ENCODE results near the gene NUDT16. TPM values are rescaled to one million over a fixed set of nuclear protein-coding genes. Genes with fewer than 3 reads are reported as not detected.

Gene NUDT16
- total and polyA plus RNA-seq, 2 experiments from 2014 or later = 12.9 to 27.8 TPM

- DNase-seq (ENCODE audit: low read depth in 1 of 2, low spot score in 1 of 2) = peak; percentile 32 to 64
- no peak overlapping the region for H3K27ac ChIP-seq
Observed at GRCh38 chr3:131349946-131350347, 31.6 kb upstream of the NUDT16 start.

GRCh38 chr3:131350506-131350905 is 31.1 kb upstream of the NUDT16 start:
- no peak for TF ChIP-seq CTCF (IDR thresholded peaks at IDR 0.05; ENCODE audit: low read depth, low read length)
- Histone ChIP-seq H3K4me3 (no peak overlapping the region), H3K27me3 (no peaks in the 10 kb centered on the region), H3K36me3 (no peaks in the 10 kb centered on the region), H3K4me1 (ENCODE audit: low read depth) (peaks cover 35% of the 10 kb centered on the region), H3K27ac (no peak overlapping the region), H3K9me3 (ENCODE audit: low read depth) (no peaks in the 10 kb centered on the region)
- DNase-seq (ENCODE audit: low read depth in 1 of 2, low spot score in 1 of 2) = peak in 1 of 2 donors; percentile 39

More at GRCh38 chr3:131349946-131350347, 31.6 kb upstream of the NUDT16 start:
- Histone ChIP-seq H3K9me3 (ENCODE audit: low read depth) (no peaks in the 10 kb centered on the region), H3K36me3 (no peaks in the 10 kb centered on the region), H3K4me3 (no peak overlapping the region), H3K27me3 (no peaks in the 10 kb centered on the region), H3K4me1 (ENCODE audit: low read depth) (peaks cover 35% of the 10 kb centered on the region)
- no peak for TF ChIP-seq CTCF (IDR thresholded peaks at IDR 0.05; ENCODE audit: low read depth, low read length)

- no peaks in the 10 kb centered on the region for H3K36me3 ChIP-seq
Observed at GRCh38 chr3:131353016-131353877, 28.3 kb upstream of the NUDT16 start.

GRCh38 chr3:131353986-131354385 is 27.6 kb upstream of the NUDT16 start:
- Histone ChIP-seq H3K4me3 (no peak overlapping the region), H3K27ac (no peak overlapping the region), H3K27me3 (no peaks in the 10 kb centered on the region), H3K4me1 (ENCODE audit: low read depth) (peaks cover 35% of the 10 kb centered on the region), H3K9me3 (ENCODE audit: low read depth) (no peaks in the 10 kb centered on the region), H3K36me3 (no peaks in the 10 kb centered on the region)
- TF ChIP-seq CTCF (IDR thresholded peaks at IDR 0.05; ENCODE audit: low read depth, low read length) = no peak
- DNase-seq (ENCODE audit: low read depth in 1 of 2, low spot score in 1 of 2) = no peak

More at GRCh38 chr3:131353016-131353877, 28.3 kb upstream of the NUDT16 start:
- Histone ChIP-seq H3K4me1 (ENCODE audit: low read depth) (peaks cover 35% of the 10 kb centered on the region), H3K4me3 (no peak overlapping the region), H3K9me3 (ENCODE audit: low read depth) (no peaks in the 10 kb centered on the region), H3K27me3 (no peaks in the 10 kb centered on the region), H3K27ac (peak overlapping the region; percentile 17)
- no peak for TF ChIP-seq CTCF (IDR thresholded peaks at IDR 0.05; ENCODE audit: low read depth, low read length)
- no peak for DNase-seq (ENCODE audit: low read depth in 1 of 2, low spot score in 1 of 2)

- no peak for TF ChIP-seq CTCF (IDR thresholded peaks at IDR 0.05; ENCODE audit: low read depth, low read length)
- no peaks in the 10 kb centered on the region for H3K36me3 ChIP-seq
- peaks cover 17% of the 10 kb centered on the region for H3K4me1 ChIP-seq (ENCODE audit: low read depth)
- no peak overlapping the region for H3K4me3 ChIP-seq
- DNase-seq (ENCODE audit: low read depth in 1 of 2, low spot score in 1 of 2) = no peak
- H3K9me3 ChIP-seq (ENCODE audit: low read depth) = no peaks in the 10 kb centered on the region
- no peaks in the 10 kb centered on the region for H3K27me3 ChIP-seq
- H3K27ac ChIP-seq = no peak overlapping the region
Observed at GRCh38 chr3:131356006-131356595, 25.5 kb upstream of the NUDT16 start.

Data from cardiac muscle cell (in vitro differentiated cells and primary cell).